NCI-H187 treated with DMSO at 0.1 percent for 48 hours (cell line): ENCODE data around the gene RFC1.
"Not testable (repeated sequence)": the region's sequence is repeated elsewhere in the genome, so short reads cannot be mapped to it uniquely, and the experiment has no call there.

Source experiments
- DNase-seq: peaks from one replicate; lab custom pipeline; 2025; lab: John Stamatoyannopoulos, UW

Gene RFC1

GRCh38 chr4:39305912-39306677 is 60.1 kb downstream of the RFC1 start:
- DNase-seq: no peak

GRCh38 chr4:39304651-39305050 is 61.5 kb downstream of the RFC1 start:
- no peak for DNase-seq

GRCh38 chr4:39303871-39304270 is 62.3 kb downstream of the RFC1 start:
- DNase-seq: no peak

- DNase-seq: no peak
These were observed 63.3 kb downstream of the RFC1 start for GRCh38 chr4:39302901-39303300.

- DNase-seq: no peak
These were observed 70.4 kb downstream of the RFC1 start for GRCh38 chr4:39295784-39296183.

- not testable (repeated sequence) for DNase-seq
These were observed 73.7 kb downstream of the RFC1 start for GRCh38 chr4:39292433-39292832.

- no peak for DNase-seq
These were observed 74.5 kb downstream of the RFC1 start for GRCh38 chr4:39291686-39292085.

GRCh38 chr4:39287223-39287622 is 78.9 kb downstream of the RFC1 start:
- no peak for DNase-seq

- DNase-seq: no peak
These were observed 79.9 kb downstream of the RFC1 start for GRCh38 chr4:39286263-39286662.

- no peak for DNase-seq
These were observed 80.3 kb downstream of the RFC1 start for GRCh38 chr4:39285853-39286252.

GRCh38 chr4:39285111-39285795 is 80.9 kb downstream of the RFC1 start:
- DNase-seq: no peak

- DNase-seq: no peak
These were observed 85.4 kb downstream of the RFC1 start for GRCh38 chr4:39280770-39281169.

GRCh38 chr4:39279416-39279815 is 86.7 kb downstream of the RFC1 start:
- DNase-seq: no peak

- DNase-seq: no peak
These were observed 87.7 kb downstream of the RFC1 start for GRCh38 chr4:39278476-39278875.

- not testable (repeated sequence) for DNase-seq
These were observed 88.5 kb downstream of the RFC1 start for GRCh38 chr4:39277661-39278060.

GRCh38 chr4:39274503-39274902 is 91.7 kb downstream of the RFC1 start:
- no peak for DNase-seq

- DNase-seq: no peak
These were observed 102.3 kb downstream of the RFC1 start for GRCh38 chr4:39263895-39264294.

GRCh38 chr4:39259571-39260330 is 106.4 kb downstream of the RFC1 start:
- DNase-seq: no peak

GRCh38 chr4:39256436-39256835 is 109.7 kb downstream of the RFC1 start:
- DNase-seq: no peak

GRCh38 chr4:39255871-39256270 is 110.3 kb downstream of the RFC1 start:
- DNase-seq: no peak

- no peak for DNase-seq
These were observed 110.9 kb downstream of the RFC1 start for GRCh38 chr4:39255266-39255665.

GRCh38 chr4:39243462-39243861 is 122.7 kb downstream of the RFC1 start:
- DNase-seq: no peak
